H9 (cell line): ENCODE measurements around the gene KATNB1. TPM values are rescaled to one million over a fixed set of nuclear protein-coding genes. Genes with fewer than 3 reads are reported as not detected.

Source experiments
- DNase-seq: peaks from one replicate; pipeline ENCODE4 v3.0.0-alpha.2; 2017
- H2AFZ ChIP-seq: one replicate; pipeline ENCODE4 v1.6.1; 2013; ENCODE audit warnings: mild to moderate bottlenecking, low read length, control low read depth, moderate library complexity
- H2AK5ac ChIP-seq: 2 replicates; pipeline ENCODE4 v1.6.1; 2013; ENCODE audit warnings: low read length, control low read depth, mixed read lengths; ENCODE audit not compliant: insufficient read length
- H2BK120ac ChIP-seq: one replicate; pipeline ENCODE4 v1.6.1; 2013; ENCODE audit warnings: low read depth, mild to moderate bottlenecking, low read length, control low read depth, inconsistent platforms; ENCODE audit not compliant: poor library complexity, severe bottlenecking
- H2BK12ac ChIP-seq: 2 replicates; pipeline ENCODE4 v1.6.1; 2013; ENCODE audit warnings: low read length, control low read depth, mixed read lengths, low read depth; ENCODE audit not compliant: insufficient read length
- H2BK15ac ChIP-seq: 2 replicates; pipeline ENCODE4 v1.6.1; 2013; ENCODE audit warnings: low read depth, low read length, control low read depth
- H2BK20ac ChIP-seq: one replicate; pipeline ENCODE4 v1.6.1; 2013; ENCODE audit warnings: low read depth, mild to moderate bottlenecking, low read length, control low read depth, inconsistent platforms; ENCODE audit not compliant: poor library complexity, severe bottlenecking
- H2BK5ac ChIP-seq: 2 replicates; pipeline ENCODE4 v1.6.1; 2013; ENCODE audit warnings: low read length, control low read depth, mixed read lengths; ENCODE audit not compliant: insufficient read length
- H3K14ac ChIP-seq: 2 replicates; pipeline ENCODE4 v1.6.1; 2013; ENCODE audit warnings: low read length, control low read depth; ENCODE audit not compliant: insufficient read depth
- H3K18ac ChIP-seq: 2 replicates; pipeline ENCODE4 v1.6.1; 2013; ENCODE audit warnings: low read depth, mild to moderate bottlenecking, mixed read lengths, low read length, control low read depth; ENCODE audit not compliant: insufficient read length
- H3K23ac ChIP-seq: 2 replicates; pipeline ENCODE4 v1.6.1; 2013; ENCODE audit warnings: low read length, control low read depth, mixed read lengths, low read depth; ENCODE audit not compliant: insufficient read length
- H3K23me2 ChIP-seq: 2 replicates; pipeline ENCODE4 v1.6.1; 2013; ENCODE audit warnings: low read depth, mild to moderate bottlenecking, mixed read lengths, low read length, control low read depth; ENCODE audit not compliant: insufficient read length, poor library complexity, severe bottlenecking
- H3K27ac ChIP-seq: 2 replicates; pipeline ENCODE4 v1.5.1; 2013; ENCODE audit warnings: low read length, control low read depth, mixed read lengths, low read depth; ENCODE audit not compliant: insufficient read length
- H3K27me3 ChIP-seq: 2 replicates; pipeline ENCODE4 v1.6.1; 2013; ENCODE audit warnings: low read length, control low read depth, inconsistent platforms; ENCODE audit not compliant: insufficient read depth
- H3K4ac ChIP-seq: 2 replicates; pipeline ENCODE4 v1.6.1; 2013; ENCODE audit warnings: low read depth, mild to moderate bottlenecking, control low read depth, inconsistent platforms, low read length, moderate library complexity
- H3K4me1 ChIP-seq: 2 replicates; pipeline ENCODE4 v1.6.1; 2013; ENCODE audit warnings: low read length, control low read depth, inconsistent platforms; ENCODE audit not compliant: insufficient read depth
- H3K4me2 ChIP-seq: 2 replicates; pipeline ENCODE4 v1.6.1; 2013; ENCODE audit warnings: low read length, control low read depth, mixed read lengths; ENCODE audit not compliant: insufficient read length, insufficient read depth
- H3K56ac ChIP-seq: 2 replicates; pipeline ENCODE4 v1.6.1; 2013; ENCODE audit warnings: low read depth, mild to moderate bottlenecking, mixed read lengths, low read length, control low read depth; ENCODE audit not compliant: insufficient read length
- H3K79me1 ChIP-seq: 2 replicates; pipeline ENCODE4 v1.6.1; 2013; ENCODE audit warnings: low read depth, mild to moderate bottlenecking, moderate library complexity, low read length, control low read depth, inconsistent platforms; ENCODE audit not compliant: insufficient read depth, poor library complexity, severe bottlenecking
- H3K79me2 ChIP-seq: 2 replicates; pipeline ENCODE4 v1.6.1; 2013; ENCODE audit warnings: low read length, control low read depth, inconsistent platforms; ENCODE audit not compliant: insufficient read depth
- H3K9ac ChIP-seq: 2 replicates; pipeline ENCODE4 v1.6.1; 2013; ENCODE audit warnings: low read length, control low read depth, mixed read lengths; ENCODE audit not compliant: insufficient read length; ENCODE audit errors: extremely low read depth
- H3K9me3 ChIP-seq: one replicate; pipeline ENCODE4 v1.6.1; 2013; ENCODE audit warnings: low read depth, low read length, inconsistent platforms; ENCODE audit not compliant: control insufficient read depth
- H3T11ph ChIP-seq: one replicate; pipeline ENCODE4 v1.6.1; 2013; ENCODE audit warnings: mild to moderate bottlenecking, low read length, control low read depth, inconsistent platforms
- H4K20me1 ChIP-seq: one replicate; pipeline ENCODE4 v1.6.1; 2013; ENCODE audit not compliant: control insufficient read depth, insufficient read length, insufficient read depth
- H4K5ac ChIP-seq: 2 replicates; pipeline ENCODE4 v1.6.1; 2013; ENCODE audit warnings: low read depth, mild to moderate bottlenecking, mixed read lengths, low read length, control low read depth; ENCODE audit not compliant: insufficient read length
- H4K8ac ChIP-seq: replicated peaks from 2 replicates; pipeline ENCODE4 v1.6.1; 2013; ENCODE audit warnings: low read length, control low read depth, mixed read lengths, low read depth; ENCODE audit not compliant: insufficient read length
- H4K91ac ChIP-seq: 2 replicates; pipeline ENCODE4 v1.6.1; 2013; ENCODE audit warnings: low read depth, mild to moderate bottlenecking, moderate library complexity, mixed read lengths, low read length, control low read depth; ENCODE audit not compliant: insufficient read length
- H3K27ac Mint-ChIP-seq, 3 experiments: 2 replicates in 2 of 3; 3 replicates in 1 of 3; pipeline ENCODE4 v1.8.0; 2020 to 2021; ENCODE audit warnings: mixed read lengths in 3 of 3, mild to moderate bottlenecking in 1 of 3, moderate library complexity in 1 of 3
- H3K27me3 Mint-ChIP-seq: 2 replicates; pipeline ENCODE4 v1.8.0; 2021; ENCODE audit warnings: low read depth, mild to moderate bottlenecking, moderate library complexity, mixed read lengths
- H3K36me3 Mint-ChIP-seq, 3 experiments: 2 replicates in 2 of 3; 3 replicates in 1 of 3; pipeline ENCODE4 v1.8.0; 2020 to 2021; ENCODE audit warnings: low read depth in 3 of 3, mixed read lengths in 3 of 3; ENCODE audit not compliant: insufficient read depth in 1 of 3
- H3K4me1 Mint-ChIP-seq, 2 experiments: 2 replicates each; pipeline ENCODE4 v1.8.0; 2020; ENCODE audit warnings: mixed read lengths in 2 of 2
- H3K4me3 Mint-ChIP-seq, 2 experiments: 2 replicates in 1 of 2; 3 replicates in 1 of 2; pipeline ENCODE4 v1.8.0; 2020 to 2021; ENCODE audit warnings: mild to moderate bottlenecking in 2 of 2, mixed read lengths in 2 of 2, moderate library complexity in 1 of 2
- H3K9me3 Mint-ChIP-seq, 2 experiments: 2 replicates in 1 of 2; 3 replicates in 1 of 2; pipeline ENCODE4 v1.8.0; 2020; ENCODE audit warnings: mild to moderate bottlenecking in 2 of 2, mixed read lengths in 2 of 2, moderate library complexity in 1 of 2
- WGBS: extraction: QIAGEN DNeasy Blood & Tissue Kit; methylation state at CpG from one replicate; pipeline ENCODE4 v1.1.7; 2013; ENCODE audit warnings: missing lambda C conversion rate, low lambda C conversion rate, mixed read lengths; ENCODE audit not compliant: insufficient read length; ENCODE audit errors: extremely low coverage; 5-methylcytosine and 5-hydroxymethylcytosine counted together
- total RNA-seq: library from RNA; stranded (reverse); gene quantifications from 2 replicates; pipeline ENCODE4 v1.2.1, GENCODE V29; 2021
- TF ChIP-seq, protein P1 (sequence below): fragments of 200-600 bp; sonication (generic); conservative IDR thresholded peaks from 3 replicates; pipeline ENCODE4 v1.8.0; 2021; ENCODE audit warnings: antibody characterized with exemption, mild to moderate bottlenecking

KATNB1 gene
- total RNA-seq, 1 experiment from 2014 or later: 29.9 TPM

DNA sequence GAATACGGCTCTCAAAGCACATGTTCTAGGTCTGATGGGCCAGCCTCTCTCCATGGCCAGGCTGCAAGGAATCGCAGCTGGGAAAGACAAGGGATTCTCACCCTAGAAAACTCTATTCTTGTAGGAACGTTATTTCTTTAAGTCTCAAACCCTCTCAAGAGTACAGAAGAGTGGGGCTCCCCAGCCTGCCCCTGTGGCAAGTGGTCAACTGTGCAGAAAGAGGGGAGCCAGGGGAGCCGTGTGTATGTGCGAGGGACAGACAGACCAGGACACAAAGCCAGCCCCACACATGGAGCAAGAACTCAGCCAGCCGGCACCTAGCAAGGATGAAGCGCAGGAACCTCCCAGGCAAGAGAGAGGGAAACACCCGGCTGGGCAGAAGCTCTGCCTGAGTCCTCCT lies 50.4 kb downstream of the KATNB1 start:
- Histone ChIP-seq H2BK20ac (no peak overlapping the region), H3K4me1 (no peaks in the 10 kb centered on the region), H2AFZ (no peak overlapping the region), H3T11ph (no peak overlapping the region), H3K79me2 (no peaks in the 10 kb centered on the region), H4K8ac (no peak overlapping the region), H2BK120ac (no peak overlapping the region), H4K91ac (no peak overlapping the region), H3K27me3 (no peaks in the 10 kb centered on the region), H3K56ac (no peak overlapping the region), H3K4ac (no peak overlapping the region), H4K5ac (no peak overlapping the region), H2BK15ac (no peak overlapping the region), H3K9me3 (no peaks in the 10 kb centered on the region), H3K23me2 (no peaks in the 10 kb centered on the region), H3K23ac (no peak overlapping the region), H3K9ac (no peak overlapping the region), H3K18ac (no peak overlapping the region), H2BK5ac (no peak overlapping the region), H3K14ac (no peak overlapping the region), H4K20me1 (no peaks in the 10 kb centered on the region), H3K27ac (no peak overlapping the region), H3K4me2 (no peak overlapping the region), H2AK5ac (no peak overlapping the region), H3K79me1 (no peaks in the 10 kb centered on the region), H2BK12ac (no peak overlapping the region)
- Mint-ChIP-seq H3K27ac (peak overlapping the region in 1 of 3 experiments; percentile 31; a peak in 1 of 7 replicates), H3K4me1 (peaks cover 7 to 19% of the 10 kb centered on the region in 2 experiments), H3K27me3 (no peaks in the 10 kb centered on the region; the same call in 1 of the 2 replicates), H3K36me3 (no peaks in the 10 kb centered on the region; a peak in 1 of 7 replicates), H3K4me3 (no peak overlapping the region), H3K9me3 (no peaks in the 10 kb centered on the region)
- no CpG with 5 or more reads among the region's 8 CpGs for WGBS
- no peak for DNase-seq
- TF ChIP-seq, protein P1, sequence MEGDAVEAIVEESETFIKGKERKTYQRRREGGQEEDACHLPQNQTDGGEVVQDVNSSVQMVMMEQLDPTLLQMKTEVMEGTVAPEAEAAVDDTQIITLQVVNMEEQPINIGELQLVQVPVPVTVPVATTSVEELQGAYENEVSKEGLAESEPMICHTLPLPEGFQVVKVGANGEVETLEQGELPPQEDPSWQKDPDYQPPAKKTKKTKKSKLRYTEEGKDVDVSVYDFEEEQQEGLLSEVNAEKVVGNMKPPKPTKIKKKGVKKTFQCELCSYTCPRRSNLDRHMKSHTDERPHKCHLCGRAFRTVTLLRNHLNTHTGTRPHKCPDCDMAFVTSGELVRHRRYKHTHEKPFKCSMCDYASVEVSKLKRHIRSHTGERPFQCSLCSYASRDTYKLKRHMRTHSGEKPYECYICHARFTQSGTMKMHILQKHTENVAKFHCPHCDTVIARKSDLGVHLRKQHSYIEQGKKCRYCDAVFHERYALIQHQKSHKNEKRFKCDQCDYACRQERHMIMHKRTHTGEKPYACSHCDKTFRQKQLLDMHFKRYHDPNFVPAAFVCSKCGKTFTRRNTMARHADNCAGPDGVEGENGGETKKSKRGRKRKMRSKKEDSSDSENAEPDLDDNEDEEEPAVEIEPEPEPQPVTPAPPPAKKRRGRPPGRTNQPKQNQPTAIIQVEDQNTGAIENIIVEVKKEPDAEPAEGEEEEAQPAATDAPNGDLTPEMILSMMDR: no peak
